Uterus (tissue), 2 donors: ENCODE results near the gene CHIA.

ENCODE experiments used
- POLR2A ChIP-seq, 2 donors: fragments of 450-650 bp; IDR thresholded peaks; one replicate each; pipeline ENCODE4 v1.6.1; 2016; ENCODE audit warnings: antibody characterized with exemption in 2 of 2, mild to moderate bottlenecking in 1 of 2, moderate library complexity in 1 of 2
- TF ChIP-seq, protein P1 (sequence below), 4 experiments: fragments of 200-600 bp in 2 of 4; fragments of 450-650 bp in 2 of 4; sonication (generic) in 2 of 4; IDR thresholded peaks; one replicate each; pipeline ENCODE4 v1.5.1; 2016 to 2019; ENCODE audit warnings: antibody characterized with exemption in 4 of 4, mild to moderate bottlenecking in 2 of 4, moderate library complexity in 1 of 4

DNA sequence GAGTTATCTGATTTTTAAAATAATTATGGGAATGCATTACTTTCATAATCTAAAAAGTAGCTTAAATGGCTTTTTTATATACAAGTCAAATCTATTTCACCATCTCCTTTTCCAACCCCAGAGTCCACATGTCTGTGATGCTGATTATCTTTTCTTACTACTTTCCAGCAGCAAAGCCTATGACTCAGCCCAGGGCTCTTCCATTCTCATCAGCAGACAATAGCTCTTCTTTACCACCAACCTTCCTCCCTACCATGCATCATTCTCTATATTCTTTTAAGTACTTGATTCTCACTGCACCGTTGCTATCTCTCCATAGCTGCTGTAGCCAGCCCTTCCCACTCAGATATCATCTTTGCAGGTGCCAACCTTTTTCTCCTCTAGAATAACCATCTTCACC is 75.6 kb downstream of the CHIA start:
- TF ChIP-seq POLR2A (IDR thresholded peaks at IDR 0.05): no peak
- TF ChIP-seq, protein P1, sequence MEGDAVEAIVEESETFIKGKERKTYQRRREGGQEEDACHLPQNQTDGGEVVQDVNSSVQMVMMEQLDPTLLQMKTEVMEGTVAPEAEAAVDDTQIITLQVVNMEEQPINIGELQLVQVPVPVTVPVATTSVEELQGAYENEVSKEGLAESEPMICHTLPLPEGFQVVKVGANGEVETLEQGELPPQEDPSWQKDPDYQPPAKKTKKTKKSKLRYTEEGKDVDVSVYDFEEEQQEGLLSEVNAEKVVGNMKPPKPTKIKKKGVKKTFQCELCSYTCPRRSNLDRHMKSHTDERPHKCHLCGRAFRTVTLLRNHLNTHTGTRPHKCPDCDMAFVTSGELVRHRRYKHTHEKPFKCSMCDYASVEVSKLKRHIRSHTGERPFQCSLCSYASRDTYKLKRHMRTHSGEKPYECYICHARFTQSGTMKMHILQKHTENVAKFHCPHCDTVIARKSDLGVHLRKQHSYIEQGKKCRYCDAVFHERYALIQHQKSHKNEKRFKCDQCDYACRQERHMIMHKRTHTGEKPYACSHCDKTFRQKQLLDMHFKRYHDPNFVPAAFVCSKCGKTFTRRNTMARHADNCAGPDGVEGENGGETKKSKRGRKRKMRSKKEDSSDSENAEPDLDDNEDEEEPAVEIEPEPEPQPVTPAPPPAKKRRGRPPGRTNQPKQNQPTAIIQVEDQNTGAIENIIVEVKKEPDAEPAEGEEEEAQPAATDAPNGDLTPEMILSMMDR (IDR thresholded peaks at IDR 0.05): no peak
